ENCODE results near the gene MTHFD2L. TPM values are rescaled to one million over a fixed set of nuclear protein-coding genes. Genes with fewer than 3 reads are reported as not detected.

MTHFD2L gene
- total and polyA plus RNA-seq, 2 donors from 2014 or later, result 12.3 to 16.3 TPM

DNA sequence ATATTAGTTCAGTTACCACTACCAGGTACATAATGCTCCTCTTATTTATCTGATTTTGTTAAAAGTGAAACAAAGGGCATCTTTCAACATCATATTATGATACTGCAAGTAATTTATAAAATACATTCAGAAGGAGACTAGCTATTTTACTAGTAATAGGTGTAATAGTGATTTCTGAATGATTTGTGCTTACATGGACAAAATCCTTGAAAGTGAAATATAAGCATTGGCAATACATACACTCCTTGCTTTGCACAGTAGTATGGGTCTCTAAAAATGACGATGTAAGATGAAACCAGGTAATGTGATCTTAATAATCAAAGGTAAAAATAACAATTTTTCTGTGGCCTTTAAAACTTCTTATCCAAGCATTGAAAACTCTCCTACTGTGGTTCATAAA, 17.5 kb downstream of the MTHFD2L start:
- no peaks in the 10 kb centered on the region for H3K36me3 ChIP-seq (ENCODE audit: control insufficient read depth in 2 of 3, insufficient read depth in 3 of 3, low read length in 3 of 3)
- TF ChIP-seq, protein P1, sequence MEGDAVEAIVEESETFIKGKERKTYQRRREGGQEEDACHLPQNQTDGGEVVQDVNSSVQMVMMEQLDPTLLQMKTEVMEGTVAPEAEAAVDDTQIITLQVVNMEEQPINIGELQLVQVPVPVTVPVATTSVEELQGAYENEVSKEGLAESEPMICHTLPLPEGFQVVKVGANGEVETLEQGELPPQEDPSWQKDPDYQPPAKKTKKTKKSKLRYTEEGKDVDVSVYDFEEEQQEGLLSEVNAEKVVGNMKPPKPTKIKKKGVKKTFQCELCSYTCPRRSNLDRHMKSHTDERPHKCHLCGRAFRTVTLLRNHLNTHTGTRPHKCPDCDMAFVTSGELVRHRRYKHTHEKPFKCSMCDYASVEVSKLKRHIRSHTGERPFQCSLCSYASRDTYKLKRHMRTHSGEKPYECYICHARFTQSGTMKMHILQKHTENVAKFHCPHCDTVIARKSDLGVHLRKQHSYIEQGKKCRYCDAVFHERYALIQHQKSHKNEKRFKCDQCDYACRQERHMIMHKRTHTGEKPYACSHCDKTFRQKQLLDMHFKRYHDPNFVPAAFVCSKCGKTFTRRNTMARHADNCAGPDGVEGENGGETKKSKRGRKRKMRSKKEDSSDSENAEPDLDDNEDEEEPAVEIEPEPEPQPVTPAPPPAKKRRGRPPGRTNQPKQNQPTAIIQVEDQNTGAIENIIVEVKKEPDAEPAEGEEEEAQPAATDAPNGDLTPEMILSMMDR (IDR thresholded peaks at IDR 0.05; ENCODE audit: borderline replicate concordance, extremely low read depth, insufficient read depth), result no peak
- no peak overlapping the region for H3K9ac ChIP-seq (ENCODE audit: low read length in 3 of 3)
- DNase-seq (no peak), FAIRE-seq (no peak)
- intact Hi-C loops (cut with DNase I), result no loop called here
- no peaks in the 10 kb centered on the region for H3K9me3 ChIP-seq (ENCODE audit: control insufficient read depth in 2 of 3, insufficient read depth in 1 of 3, low read length in 3 of 3)
- H3K4me1 ChIP-seq (ENCODE audit: control insufficient read depth in 2 of 3, insufficient read depth in 2 of 3, low read depth in 1 of 3, low read length in 3 of 3), result no peaks in the 10 kb centered on the region
- no peak overlapping the region for H3K27ac ChIP-seq (ENCODE audit: low read depth in 2 of 2, low read length in 2 of 2)
- no peaks in the 10 kb centered on the region for H3K27me3 ChIP-seq (ENCODE audit: control insufficient read depth, insufficient read depth, low read length)
- no peak overlapping the region for H3K4me3 ChIP-seq (ENCODE audit: low read length in 3 of 3)

- Histone ChIP-seq H3K4me1 (ENCODE audit: control insufficient read depth in 2 of 3, insufficient read depth in 2 of 3, low read depth in 1 of 3, low read length in 3 of 3) (no peaks in the 10 kb centered on the region), H3K9me3 (ENCODE audit: control insufficient read depth in 2 of 3, insufficient read depth in 1 of 3, low read length in 3 of 3) (no peaks in the 10 kb centered on the region), H3K4me3 (ENCODE audit: low read length in 3 of 3) (no peak overlapping the region), H3K36me3 (ENCODE audit: control insufficient read depth in 2 of 3, insufficient read depth in 3 of 3, low read length in 3 of 3) (no peaks in the 10 kb centered on the region), H3K27ac (ENCODE audit: low read depth in 2 of 2, low read length in 2 of 2) (no peak overlapping the region), H3K27me3 (ENCODE audit: control insufficient read depth, insufficient read depth, low read length) (no peaks in the 10 kb centered on the region), H3K9ac (ENCODE audit: low read length in 3 of 3) (no peak overlapping the region)
- FAIRE-seq, result no peak
- no peak for DNase-seq
- TF ChIP-seq, protein P1 (IDR thresholded peaks at IDR 0.05; ENCODE audit: borderline replicate concordance, extremely low read depth, insufficient read depth), result no peak
- intact Hi-C loops (cut with DNase I), result no loop called here
These were observed 20.9 kb downstream of the MTHFD2L start for GRCh38 chr4:74178798-74179197.

DNA sequence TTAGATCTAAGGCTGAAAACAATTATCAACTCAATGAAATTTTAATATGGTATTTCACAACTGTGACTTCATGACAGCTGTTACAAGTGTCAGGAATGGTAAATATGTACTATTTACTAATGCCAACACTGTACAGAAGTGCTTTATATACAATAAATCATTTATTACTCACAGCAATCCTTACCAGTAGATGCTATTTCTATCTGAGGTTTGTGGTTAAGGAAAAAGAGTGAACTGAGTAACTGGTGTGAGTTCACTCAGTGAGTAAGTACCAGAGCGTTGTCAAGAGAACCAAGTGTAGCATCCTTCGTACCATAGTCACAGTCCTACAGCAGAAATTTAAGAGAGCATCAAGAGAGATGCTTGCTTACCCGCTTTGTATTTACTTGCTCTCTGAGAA, 23.3 kb downstream of the MTHFD2L start:
- Histone ChIP-seq H3K27ac (ENCODE audit: low read depth in 2 of 2, low read length in 2 of 2) (no peak overlapping the region), H3K9me3 (ENCODE audit: control insufficient read depth in 2 of 3, insufficient read depth in 1 of 3, low read length in 3 of 3) (no peaks in the 10 kb centered on the region), H3K36me3 (ENCODE audit: control insufficient read depth in 2 of 3, insufficient read depth in 3 of 3, low read length in 3 of 3) (no peaks in the 10 kb centered on the region), H3K9ac (ENCODE audit: low read length in 3 of 3) (no peak overlapping the region), H3K4me3 (ENCODE audit: low read length in 3 of 3) (no peak overlapping the region), H3K4me1 (ENCODE audit: control insufficient read depth in 2 of 3, insufficient read depth in 2 of 3, low read depth in 1 of 3, low read length in 3 of 3) (no peaks in the 10 kb centered on the region), H3K27me3 (ENCODE audit: control insufficient read depth, insufficient read depth, low read length) (no peaks in the 10 kb centered on the region)
- TF ChIP-seq, protein P1 (IDR thresholded peaks at IDR 0.05; ENCODE audit: borderline replicate concordance, extremely low read depth, insufficient read depth), result no peak
- no peak for FAIRE-seq
- intact Hi-C loops (cut with DNase I), result no loop called here
- no peak for DNase-seq

DNA sequence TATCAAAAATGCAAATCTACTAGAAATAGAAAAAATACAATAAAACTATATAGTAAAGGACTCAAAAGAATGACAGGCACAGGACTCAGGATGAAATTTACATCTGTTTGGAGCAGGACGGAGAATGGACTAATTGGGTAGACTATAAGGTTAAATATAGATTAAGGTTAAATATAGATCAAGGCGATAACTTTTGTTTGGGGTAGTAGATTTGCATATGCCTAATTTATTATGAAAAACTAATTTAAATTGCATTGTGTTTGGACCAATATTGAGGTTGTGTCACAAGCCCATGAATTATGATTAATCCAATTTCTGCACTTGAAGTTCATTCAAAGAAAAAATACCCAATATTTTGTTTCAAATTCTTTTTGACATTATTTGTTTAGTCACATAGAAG, 31.0 kb downstream of the MTHFD2L start:
- Histone ChIP-seq H3K9me3 (ENCODE audit: control insufficient read depth in 2 of 3, insufficient read depth in 1 of 3, low read length in 3 of 3) (no peaks in the 10 kb centered on the region), H3K36me3 (ENCODE audit: control insufficient read depth in 2 of 3, insufficient read depth in 3 of 3, low read length in 3 of 3) (no peaks in the 10 kb centered on the region), H3K9ac (ENCODE audit: low read length in 3 of 3) (no peak overlapping the region), H3K27ac (ENCODE audit: low read depth in 2 of 2, low read length in 2 of 2) (no peak overlapping the region), H3K27me3 (ENCODE audit: control insufficient read depth, insufficient read depth, low read length) (no peaks in the 10 kb centered on the region), H3K4me3 (ENCODE audit: low read length in 3 of 3) (no peak overlapping the region), H3K4me1 (ENCODE audit: control insufficient read depth in 2 of 3, insufficient read depth in 2 of 3, low read depth in 1 of 3, low read length in 3 of 3) (no peaks in the 10 kb centered on the region)
- TF ChIP-seq, protein P1 (IDR thresholded peaks at IDR 0.05; ENCODE audit: borderline replicate concordance, extremely low read depth, insufficient read depth), result no peak
- no peak for FAIRE-seq
- no peak for DNase-seq
- intact Hi-C loops (cut with DNase I), result loop anchor here (5.0 kb wide), 1 partner anchor 128 kb away; no protein-coding TSS in a partner anchor

All from kidney (tissue), 14 donors.